ENCODE results near the gene CARD14.
"Not testable (repeated sequence)": the region's sequence is repeated elsewhere in the genome, so short reads cannot be mapped to it uniquely, and the experiment has no call there.

The CARD14 gene

DNA sequence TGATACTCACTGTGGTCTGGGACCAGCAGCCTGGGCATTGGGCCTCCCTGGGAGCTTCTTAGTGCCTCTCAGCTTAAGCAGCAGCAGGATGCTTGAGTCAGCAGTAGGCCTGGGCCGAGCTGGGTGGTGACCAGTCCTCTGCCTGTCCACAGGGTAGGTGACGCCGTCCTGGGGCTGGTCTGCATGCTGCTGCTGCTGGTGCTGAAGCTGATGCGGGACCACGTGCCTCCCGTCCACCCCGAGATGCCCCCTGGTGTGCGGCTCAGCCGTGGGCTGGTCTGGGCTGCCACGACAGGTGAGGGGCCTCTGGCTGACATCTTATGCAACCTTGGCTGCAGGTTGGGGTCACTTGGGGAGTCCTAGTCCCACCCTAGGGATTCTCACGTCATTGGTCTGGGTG is 57.8 kb downstream of the CARD14 start:
- DNase-seq, result no peak

DNA sequence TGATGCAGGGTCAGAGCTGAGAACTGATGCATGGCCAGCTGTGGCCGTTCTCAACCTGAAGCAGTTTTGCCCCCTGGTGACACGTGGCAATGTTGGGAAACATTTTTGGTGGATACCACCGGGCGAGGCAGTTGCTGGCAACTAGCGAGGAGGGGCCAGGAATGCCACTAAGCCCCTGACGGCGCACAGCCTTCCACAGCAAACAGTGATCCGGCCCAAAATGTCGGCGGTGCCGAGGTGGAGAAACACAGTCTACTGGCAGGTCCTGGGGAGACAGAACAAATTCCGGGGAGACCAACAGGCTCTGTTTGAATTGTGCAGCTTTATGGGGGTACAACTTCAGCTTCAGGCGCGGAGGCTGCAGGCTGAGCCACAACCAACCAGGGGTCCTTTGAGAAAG is 58.6 kb downstream of the CARD14 start:
- no peak for DNase-seq

DNA sequence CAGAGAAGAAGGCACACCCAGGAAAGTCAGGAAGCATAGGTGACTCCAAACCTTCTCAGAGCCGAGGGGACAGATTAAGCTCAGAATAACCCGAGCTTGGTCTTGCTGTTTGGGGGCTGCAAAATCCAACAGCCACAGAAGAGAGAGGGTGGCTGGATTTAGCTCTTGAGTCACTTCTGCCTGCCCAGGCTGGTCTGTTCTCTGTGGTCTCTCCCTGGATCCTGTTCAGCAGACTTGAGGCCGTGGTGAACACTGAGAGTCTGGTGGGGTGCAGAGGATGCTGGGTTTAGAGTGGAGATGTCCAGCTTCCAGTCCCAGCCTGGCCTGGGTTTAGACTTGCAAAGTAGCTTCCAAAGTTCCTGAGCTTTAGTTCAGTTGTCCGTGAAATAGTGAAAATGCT is 59.2 kb downstream of the CARD14 start:
- no peak for DNase-seq

DNA sequence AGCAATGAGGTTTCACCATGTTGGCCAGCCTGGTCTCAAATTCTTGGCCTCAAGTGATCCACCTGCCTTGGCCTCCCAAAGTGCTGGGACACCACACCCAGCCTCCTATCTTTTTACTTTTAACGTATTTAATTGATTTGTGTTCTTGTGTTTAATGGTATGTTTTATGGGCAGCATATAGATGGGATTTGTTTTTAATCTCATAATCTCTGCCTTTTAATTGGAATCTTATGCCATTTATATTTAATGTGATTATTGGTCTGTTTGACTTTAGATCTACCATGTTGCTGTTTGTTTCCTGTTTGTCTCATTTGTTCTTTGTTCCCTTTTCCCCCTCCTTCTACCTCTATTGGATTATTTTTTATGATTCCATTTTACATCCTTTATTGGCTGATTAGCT is 62.6 kb downstream of the CARD14 start:
- DNase-seq, result no peak

DNA sequence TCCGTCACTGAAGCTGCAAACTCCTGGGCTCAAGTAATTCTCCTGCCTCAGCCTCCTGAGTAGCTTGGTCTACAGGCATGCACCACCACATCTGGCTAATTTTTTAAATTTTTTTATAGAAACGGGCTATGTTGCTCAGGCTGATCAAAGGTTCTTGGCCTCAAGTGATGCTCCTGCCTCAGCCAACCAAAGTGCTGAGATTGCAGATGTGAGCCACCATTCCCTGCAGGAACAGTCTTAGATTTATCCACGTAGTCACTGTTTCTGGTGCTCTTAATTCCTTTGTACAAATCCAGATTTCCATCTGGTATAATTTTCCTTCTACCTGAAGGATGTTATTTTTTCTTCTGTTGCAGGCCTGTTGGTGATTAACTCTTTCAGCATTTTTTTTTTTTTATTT is 63.4 kb downstream of the CARD14 start:
- DNase-seq, result no peak

DNA sequence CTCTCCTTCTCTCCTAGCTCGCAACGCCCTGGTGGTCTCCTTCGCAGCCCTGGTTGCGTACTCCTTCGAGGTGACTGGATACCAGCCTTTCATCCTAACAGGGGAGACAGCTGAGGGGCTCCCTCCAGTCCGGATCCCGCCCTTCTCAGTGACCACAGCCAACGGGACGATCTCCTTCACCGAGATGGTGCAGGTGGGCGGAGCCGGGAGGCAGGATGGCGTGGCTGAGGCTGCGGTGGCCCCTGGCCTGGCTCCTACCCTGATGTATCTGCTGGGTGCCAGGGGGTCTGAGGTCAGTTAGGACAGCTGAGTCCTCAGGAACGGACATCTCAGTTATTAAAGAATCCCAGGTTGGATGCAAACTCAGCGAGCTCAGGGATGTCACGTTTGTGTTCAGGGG is 67.1 kb downstream of the CARD14 start:
- DNase-seq, result no peak

DNA sequence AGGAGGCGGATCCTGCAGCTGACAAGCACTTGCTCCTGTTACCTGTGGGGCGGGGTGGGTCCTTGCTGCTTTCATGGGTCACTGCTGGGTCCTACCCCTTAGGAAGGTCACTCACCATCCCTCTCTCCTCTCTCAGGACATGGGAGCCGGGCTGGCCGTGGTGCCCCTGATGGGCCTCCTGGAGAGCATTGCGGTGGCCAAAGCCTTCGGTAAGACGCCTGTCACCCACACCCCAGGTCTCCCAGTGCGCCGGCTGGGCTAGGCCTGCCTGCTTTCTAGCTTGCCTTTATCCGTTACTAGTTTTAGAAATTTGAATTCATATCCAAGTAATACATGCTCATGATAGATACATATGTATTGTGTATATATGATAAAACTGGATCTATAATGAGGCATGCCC is 67.6 kb downstream of the CARD14 start:
- DNase-seq, result no peak

DNA sequence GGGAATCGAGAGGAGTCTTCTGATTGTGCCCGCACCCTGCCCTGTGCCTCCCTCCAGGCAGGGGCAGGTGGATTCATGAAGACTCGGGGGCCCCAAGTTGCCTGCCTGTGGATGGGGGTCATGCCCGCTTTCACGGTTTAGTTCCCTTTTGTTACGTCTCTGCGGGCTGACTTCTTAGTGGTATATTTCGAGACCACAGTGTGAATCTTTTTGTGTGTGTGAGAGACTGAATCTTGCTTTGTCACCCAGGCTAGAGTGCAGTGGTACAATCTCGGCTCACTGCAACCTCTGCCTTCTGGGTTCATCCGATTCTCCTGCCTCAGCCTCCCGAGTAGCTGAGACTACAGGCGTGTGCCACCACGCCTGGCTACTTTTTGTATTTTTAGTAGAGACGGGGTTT is 72.7 kb downstream of the CARD14 start:
- DNase-seq, result no peak

DNA sequence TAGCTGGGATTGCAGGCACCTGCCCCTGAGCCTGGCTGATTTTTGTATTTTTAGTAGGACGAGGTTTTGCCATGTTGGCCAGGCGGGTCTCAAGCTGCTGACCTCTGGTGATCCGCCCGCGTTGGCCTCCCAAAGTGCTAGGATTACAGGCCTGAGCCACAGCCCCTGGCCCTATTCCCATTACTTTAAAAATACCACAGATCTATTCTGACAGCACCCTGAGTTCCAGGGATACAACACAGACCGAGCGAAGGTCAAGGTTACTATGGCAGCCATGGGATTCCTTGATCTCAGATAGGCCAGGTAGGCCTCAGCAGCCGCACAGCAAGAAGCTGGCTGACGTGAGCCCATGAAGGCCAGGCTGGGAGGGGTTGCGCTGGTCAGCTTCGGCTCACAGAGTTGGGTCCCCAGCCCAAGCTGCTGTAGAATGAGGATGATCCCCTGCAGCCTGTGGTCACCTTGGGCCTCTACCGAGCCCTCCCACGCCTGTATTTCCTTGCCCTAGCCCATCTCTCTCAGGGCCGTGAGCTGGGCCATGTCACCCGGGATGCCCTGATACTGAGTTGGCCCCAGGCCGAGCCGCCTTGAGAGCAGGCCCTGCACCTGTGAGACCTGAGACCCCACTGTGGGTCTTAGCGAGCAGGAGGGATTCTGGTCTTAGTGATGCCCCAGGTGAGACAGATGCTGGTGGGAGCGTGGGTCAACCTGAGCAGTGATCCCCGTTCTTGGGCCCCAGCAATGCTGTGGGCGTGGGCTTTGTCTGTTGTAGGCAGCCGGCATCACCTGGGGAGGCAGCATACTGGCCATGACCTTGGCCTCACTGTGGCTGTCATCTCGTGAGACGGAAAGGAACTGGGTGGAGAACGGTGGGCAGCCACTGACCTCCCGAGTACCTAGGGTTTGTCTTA is 74.0 kb downstream of the CARD14 start:
- DNase-seq, result no peak

DNA sequence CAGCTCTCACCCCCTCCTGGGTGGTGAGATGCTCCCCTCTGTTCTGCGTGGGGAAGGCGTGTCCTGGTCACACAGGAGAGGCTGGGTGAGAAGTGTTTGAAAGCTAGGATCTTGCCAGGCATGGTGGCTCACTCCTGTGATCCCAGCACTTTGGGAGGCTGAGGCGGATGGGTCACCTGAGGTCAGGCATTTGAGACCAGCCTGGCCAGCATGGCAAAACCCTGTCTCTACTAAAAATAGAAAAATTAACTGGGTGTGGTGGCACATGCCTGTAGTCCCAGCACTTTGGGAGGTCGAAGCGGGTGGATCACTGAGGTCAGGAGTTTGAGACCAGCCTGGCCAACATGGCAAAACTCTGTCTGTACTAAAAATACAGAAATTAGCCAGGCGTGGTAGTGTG is 74.6 kb downstream of the CARD14 start:
- DNase-seq, result not testable (repeated sequence)

DNA sequence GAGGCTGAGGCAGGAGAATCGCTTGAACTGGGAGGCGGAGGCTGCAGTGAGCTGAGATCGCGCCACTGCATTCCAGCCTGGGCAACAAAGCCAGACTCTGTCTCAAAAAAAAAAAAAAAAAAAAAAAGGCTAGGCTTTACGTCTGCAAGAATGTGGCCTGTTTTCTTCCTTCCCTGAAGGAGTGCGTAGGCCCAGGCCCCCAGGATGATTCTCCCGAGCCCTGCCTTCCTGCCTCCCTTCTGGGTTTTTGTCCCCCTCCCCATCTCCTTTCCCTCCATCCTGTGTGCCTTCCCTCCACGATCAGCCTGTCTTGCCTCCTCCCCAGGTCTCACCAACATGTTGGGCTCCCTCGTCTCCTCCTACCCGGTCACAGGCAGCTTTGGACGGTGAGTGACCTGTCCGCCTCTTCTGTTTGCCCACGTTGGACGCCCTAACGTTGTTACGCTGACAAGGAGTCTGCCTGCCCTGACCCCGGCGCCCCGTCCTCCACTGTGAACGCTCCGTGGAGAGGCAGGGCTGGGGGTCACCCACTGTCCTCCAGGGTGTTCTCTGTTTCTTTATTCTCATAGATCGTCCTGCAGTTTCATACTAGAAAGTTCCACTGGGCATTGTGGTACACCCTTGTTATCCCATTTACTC is 75.2 kb downstream of the CARD14 start:
- DNase-seq, result no peak

DNA sequence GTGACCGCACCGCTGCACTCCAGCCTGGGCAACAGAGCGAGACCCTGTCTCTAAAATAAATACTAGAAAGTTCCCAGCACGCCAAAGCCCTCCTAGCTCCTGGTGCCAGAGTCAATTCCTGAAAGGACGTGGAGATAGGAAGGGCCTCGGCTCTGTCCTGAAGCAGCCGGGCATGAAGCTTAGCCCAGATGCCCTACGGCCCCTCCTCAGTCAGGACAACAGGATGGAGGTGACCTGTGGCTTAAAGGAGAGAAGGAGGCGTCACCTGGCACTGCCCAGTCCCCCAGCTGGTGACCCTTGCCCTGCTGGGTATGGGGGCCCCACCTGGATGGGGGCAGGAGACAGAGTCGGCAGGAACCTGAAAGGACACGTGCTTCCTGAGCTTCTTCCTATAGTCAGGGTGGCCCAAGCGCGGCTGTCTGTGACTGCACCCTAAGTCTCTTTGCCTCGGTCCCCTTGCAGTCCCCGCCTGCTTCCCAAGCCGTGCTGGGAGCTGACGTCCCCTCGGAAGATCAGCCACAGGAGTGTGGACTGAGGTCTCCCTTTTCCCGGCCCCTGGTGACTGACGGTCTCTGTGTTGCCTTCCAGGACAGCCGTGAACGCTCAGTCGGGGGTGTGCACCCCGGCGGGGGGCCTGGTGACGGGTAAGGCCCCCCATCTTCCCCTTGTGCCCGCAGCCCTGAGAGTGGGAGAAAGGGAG is 75.9 kb downstream of the CARD14 start:
- no peak for DNase-seq

DNA sequence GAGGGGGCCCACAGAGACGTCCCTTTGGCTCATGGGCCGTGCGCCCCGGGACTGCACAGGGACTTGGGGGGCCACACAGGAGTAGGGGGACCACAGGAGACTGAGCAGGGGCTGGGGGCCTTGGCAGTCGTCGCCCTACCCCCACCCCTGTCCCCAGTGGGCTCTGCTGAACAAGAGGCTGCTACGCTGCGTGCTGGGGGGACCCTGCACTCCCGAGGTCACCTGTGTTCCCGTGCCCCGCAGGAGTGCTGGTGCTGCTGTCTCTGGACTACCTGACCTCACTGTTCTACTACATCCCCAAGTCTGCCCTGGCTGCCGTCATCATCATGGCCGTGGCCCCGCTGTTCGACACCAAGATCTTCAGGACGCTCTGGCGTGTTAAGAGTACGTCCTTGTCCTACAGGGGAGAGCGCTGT is 76.4 kb downstream of the CARD14 start:
- DNase-seq, result no peak

DNA sequence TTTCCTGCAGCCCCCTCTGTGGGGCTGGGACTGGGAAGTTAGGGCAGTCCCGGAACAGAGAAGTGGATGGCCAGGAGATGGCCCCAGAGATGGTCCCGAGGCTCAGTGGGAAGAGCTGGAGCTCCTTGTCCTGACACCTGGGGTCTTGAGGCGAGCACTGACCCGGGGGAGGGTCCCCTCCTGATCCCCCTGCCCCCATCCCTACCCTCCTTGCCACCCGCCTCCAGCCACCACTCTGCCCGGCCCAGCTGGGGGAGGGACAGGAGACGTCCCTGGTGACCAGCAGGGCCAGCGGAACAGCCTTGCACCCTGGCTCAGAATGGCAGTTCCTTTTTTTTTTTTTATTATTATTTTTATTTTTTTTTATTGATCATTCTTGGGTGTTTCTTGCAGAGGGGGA is 76.9 kb downstream of the CARD14 start:
- DNase-seq, result no peak

DNA sequence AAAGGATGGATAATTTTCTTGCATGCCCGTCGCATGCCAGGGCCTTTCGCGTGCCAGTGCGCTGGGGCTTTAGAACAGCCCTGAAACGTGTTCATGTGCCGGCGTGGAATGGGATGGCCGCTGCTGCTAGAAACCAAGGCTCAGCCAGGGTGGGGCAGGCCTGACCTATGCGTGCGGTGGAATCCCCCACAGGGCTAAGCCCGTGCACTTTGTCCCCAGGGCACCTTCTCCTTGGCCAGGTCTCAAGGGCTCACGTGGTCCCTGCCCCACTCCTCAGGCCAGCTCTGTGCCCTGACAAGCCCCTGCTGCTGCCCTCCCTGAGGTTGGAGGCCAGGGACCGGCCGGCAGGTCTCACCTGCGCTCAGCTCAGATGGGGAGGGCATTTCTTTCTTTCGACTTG is 77.7 kb downstream of the CARD14 start:
- DNase-seq, result no peak

DNA sequence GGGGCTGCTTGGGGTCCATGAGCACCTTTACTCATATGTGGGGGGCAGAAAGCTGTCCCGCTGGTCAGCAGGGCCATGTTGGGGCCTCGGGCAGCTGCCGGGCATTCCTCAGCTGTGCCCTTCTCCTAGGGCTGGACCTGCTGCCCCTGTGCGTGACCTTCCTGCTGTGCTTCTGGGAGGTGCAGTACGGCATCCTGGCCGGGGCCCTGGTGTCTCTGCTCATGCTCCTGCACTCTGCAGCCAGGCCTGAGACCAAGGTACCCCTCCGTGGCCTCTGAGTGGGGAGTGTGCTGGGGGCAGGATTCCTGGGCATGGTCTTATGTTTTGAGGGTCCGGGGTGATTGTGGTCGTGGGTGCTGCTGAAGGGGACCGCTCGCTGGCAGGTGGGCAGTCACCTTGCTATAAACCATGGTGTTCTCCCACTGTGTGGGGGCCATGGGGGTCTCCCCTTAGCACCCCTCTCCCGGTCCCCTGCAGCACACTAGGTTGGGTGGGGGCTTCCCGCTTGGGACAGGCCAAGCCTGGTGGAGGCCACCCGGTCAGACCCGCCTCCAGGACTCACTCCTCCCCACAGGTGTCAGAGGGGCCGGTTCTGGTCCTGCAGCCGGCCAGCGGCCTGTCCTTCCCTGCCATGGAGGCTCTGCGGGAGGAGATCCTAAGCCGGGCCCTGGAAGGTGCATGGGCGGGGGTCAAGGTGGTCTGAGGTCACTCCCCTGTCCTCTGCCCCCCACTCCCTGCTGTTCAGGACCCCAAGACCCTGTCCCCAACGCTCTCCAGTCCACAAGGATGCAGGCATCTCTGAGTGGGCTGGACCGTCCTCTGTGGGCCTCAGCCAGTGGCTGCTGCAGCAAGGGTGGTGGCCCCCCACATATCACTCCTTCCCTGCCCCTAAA is 78.4 kb downstream of the CARD14 start:
- DNase-seq, result no peak

DNA sequence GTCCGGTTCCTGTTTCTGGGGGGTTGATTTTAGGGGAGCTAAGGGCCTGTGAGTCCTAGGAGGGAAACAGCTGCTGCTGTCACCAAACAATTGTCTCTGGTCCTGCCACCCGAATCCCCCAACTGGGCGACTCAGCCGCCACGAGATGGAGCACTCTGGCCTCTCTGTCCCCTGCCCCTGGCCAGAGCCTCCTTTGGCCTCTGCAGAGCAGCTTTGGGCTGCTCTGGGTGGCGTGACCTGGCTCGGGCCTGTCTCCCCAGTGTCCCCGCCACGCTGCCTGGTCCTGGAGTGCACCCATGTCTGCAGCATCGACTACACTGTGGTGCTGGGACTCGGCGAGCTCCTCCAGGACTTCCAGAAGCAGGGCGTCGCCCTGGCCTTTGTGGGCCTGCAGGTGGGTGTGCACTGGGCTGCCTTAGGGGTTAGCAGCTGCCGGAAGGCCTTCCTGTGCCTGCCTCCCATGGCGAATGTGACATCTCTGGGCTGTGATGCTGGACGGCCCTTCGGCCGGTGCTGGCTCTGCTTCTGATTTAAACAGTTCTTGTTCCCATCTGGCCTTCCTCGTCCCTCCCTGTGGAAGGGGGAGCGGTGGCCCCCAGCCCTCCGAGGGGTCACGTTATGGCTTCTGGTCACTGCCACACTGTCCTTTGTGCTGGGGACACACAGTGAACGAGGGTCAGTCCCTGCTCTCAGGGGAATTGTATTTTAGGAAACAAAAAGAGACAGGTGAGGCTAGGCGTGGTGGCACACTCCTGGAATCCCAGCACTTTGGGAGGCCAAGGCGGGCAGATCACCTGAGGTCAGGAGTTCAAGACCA is 79.3 kb downstream of the CARD14 start:
- no peak for DNase-seq

DNA sequence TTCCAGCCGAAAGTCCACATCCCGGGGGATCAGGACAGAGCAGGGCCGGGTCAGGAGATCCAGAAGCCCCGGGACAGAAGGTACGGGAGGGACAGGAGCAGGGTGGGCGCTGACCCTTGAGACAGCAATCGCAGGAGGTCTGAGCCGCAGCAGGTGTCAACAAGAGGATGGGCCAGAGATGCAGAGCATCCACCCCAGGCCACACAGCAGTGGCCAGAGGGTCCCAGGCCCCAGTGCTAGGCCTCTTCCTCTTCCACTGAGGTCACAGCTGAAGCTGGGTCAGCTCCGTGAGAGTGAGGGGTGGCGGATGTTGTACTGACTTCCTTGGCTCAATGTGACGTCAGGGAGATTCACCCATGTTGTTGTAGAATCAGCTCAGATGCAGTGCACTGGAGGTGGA is 82.1 kb downstream of the CARD14 start:
- DNase-seq, result no peak

DNA sequence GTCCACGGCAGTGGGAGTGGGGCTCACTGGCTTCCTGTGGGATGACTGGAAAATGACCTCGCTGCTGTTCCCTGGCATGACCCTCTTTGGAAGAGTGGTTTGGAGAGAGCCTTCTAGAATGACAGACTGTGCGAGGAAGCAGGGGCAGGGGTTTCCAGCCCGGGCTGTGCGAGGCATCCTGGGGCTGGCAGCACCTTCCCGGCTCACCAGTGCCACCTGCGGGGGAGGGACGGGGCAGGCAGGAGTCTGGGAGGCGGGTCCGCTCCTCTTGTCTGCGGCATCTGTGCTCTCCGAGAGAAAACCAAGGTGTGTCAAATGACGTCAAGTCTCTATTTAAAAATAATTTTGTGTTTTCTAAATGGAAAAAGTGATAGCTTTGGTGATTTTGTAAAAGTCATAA is 83.0 kb downstream of the CARD14 start:
- DNase-seq, result peak; percentile 16

DNA sequence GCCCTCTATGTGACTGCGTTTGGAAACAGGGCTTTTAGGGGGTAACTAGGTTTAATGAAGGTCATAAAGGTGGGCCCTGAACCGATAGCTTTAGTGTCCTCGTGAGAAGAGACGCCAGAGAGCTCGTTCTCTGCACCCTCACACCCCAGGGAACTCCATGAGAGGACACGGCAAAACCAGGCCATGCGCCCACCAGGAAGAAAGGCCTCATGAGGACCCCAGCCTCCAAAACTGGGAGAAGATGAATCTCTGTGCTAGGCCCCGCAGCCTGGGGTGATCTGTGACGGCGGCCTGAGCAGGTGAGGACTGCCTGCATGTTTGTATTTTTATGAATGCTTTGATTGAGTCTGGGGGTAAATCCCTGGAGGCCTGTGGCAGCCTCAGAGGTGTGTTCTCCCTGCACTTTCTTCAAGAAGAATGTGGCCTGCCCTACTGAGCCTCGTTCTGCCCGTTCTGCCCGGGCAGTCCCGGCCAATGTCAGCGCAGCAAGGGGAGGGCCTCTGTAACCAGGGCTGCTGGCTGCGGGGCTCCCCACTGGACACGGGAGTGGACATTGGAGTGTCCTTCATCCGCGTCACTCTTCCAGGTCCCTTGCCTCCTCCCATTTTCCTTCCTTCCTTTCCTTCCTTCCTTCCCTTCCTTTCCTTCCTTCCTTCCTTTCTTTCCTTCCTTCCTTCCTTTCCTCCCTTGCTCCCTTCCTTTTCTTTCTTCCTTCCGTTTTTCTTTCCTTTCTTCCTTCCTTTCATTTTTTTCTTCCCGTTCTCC is 84.0 kb downstream of the CARD14 start:
- DNase-seq, result no peak

Measured in fibroblast of skin of scalp (primary cell).